Gastroesophageal sphincter (tissue), 4 donors: Measurements from ENCODE around the gene AP2B1. TPM values are rescaled to one million over a fixed set of nuclear protein-coding genes. Genes with fewer than 3 reads are reported as not detected.
"Not testable (repeated sequence)": the region's sequence is repeated elsewhere in the genome, so short reads cannot be mapped to it uniquely, and the experiment has no call there.

ENCODE experiments used
- ATAC-seq: fragments of 150-250 bp; one replicate; pipeline ENCODE4 v1.9.1; 2016; ENCODE audit warnings: mild to moderate bottlenecking, moderate library complexity
- H3K27ac ChIP-seq, 4 donors: fragments of 200-600 bp; sonication (generic) in 3 of 4; 1 replicate in 3 of 4; 2 replicates in 1 of 4; pipeline ENCODE4 v1.5.1; 2016 to 2019
- H3K27me3 ChIP-seq: fragments of 200-600 bp; sonication (generic); one replicate; pipeline ENCODE4 v1.5.1; 2019
- H3K36me3 ChIP-seq, 2 donors: fragments of 200-600 bp; sonication (generic); one replicate each; pipeline ENCODE4 v1.5.1; 2019; ENCODE audit warnings: control low read depth in 1 of 2
- H3K4me1 ChIP-seq, 3 donors: fragments of 200-600 bp; sonication (generic); 1 replicate in 2 of 3; 2 replicates in 1 of 3; pipeline ENCODE4 v1.5.1; 2016 to 2019; ENCODE audit warnings: control low read depth in 2 of 3
- H3K4me3 ChIP-seq, 2 donors: fragments of 200-600 bp; sonication (generic); one replicate each; pipeline ENCODE4 v1.5.1; 2019; ENCODE audit warnings: mild to moderate bottlenecking in 1 of 2, moderate library complexity in 1 of 2
- H3K9me3 ChIP-seq, 3 donors: fragments of 200-600 bp; sonication (generic); one replicate each; pipeline ENCODE4 v1.5.1; 2017 to 2019; ENCODE audit warnings: control low read depth in 2 of 3
- CTCF ChIP-seq, 4 experiments: fragments of 200-600 bp in 2 of 4; fragments of 450-650 bp in 2 of 4; sonication (generic) in 1 of 4; IDR thresholded peaks; one replicate each; pipeline ENCODE4 v1.5.1; 2017 to 2019; ENCODE audit warnings: antibody characterized with exemption in 4 of 4, mild to moderate bottlenecking in 2 of 4, moderate library complexity in 2 of 4
- EP300 ChIP-seq: sonication (generic); formaldehyde crosslinking; IDR thresholded peaks from one replicate; pipeline ENCODE4 v1.6.1; 2017; ENCODE audit warnings: antibody characterized with exemption, mild to moderate bottlenecking
- POLR2A ChIP-seq, 2 donors: fragments of 450-650 bp; IDR thresholded peaks; one replicate each; pipeline ENCODE4 v1.6.1; 2017; ENCODE audit warnings: antibody characterized with exemption in 2 of 2, mild to moderate bottlenecking in 2 of 2, moderate library complexity in 1 of 2
- POLR2AphosphoS5 ChIP-seq: sonication (generic); formaldehyde crosslinking; IDR thresholded peaks from one replicate; pipeline ENCODE4 v1.6.1; 2017; ENCODE audit warnings: antibody characterized with exemption
- WGBS, 2 donors: methylation state at CpG; one replicate each; pipeline ENCODE4 v1.1.5; 2018; ENCODE audit warnings: low coverage in 1 of 2; 5-methylcytosine and 5-hydroxymethylcytosine counted together
- total RNA-seq, 4 donors: library from RNA; depleted of rRNA; stranded (reverse); fragments of >200 nt; gene quantifications; one replicate each; pipeline ENCODE4 v1.1.0, GENCODE V29; 2016

AP2B1 gene
- total RNA-seq, 4 donors from 2014 or later, result 104 to 383 (median 185) TPM

GRCh38 chr17:35559495-35560210 is 27.5 kb upstream of the AP2B1 start:
- TF ChIP-seq POLR2AphosphoS5, result no peak
- no peak for TF ChIP-seq CTCF (IDR thresholded peaks at IDR 0.05)
- TF ChIP-seq POLR2A (IDR thresholded peaks at IDR 0.05), result no peak
- TF ChIP-seq EP300, result no peak
- 43 to 50% methylated on average over 2 of the region's 2 CpGs for WGBS, 2 donors
- Histone ChIP-seq H3K36me3 (no peaks in the 10 kb centered on the region), H3K4me3 (no peak overlapping the region), H3K27me3 (peaks cover 55% of the 10 kb centered on the region), H3K27ac (no peak overlapping the region), H3K4me1 (no peaks in the 10 kb centered on the region), H3K9me3 (no peaks in the 10 kb centered on the region)
- no peak for ATAC-seq

- no peak for TF ChIP-seq CTCF (IDR thresholded peaks at IDR 0.05)
- no peak for TF ChIP-seq POLR2A (IDR thresholded peaks at IDR 0.05)
- no peak for TF ChIP-seq POLR2AphosphoS5
- no peak for TF ChIP-seq EP300
- WGBS, 2 donors, result 39 to 54% methylated on average over 2 to 3 of the region's 3 CpGs
- no peaks in the 10 kb centered on the region for H3K4me1 ChIP-seq
- no peak for ATAC-seq
- no peaks in the 10 kb centered on the region for H3K9me3 ChIP-seq
- no peaks in the 10 kb centered on the region for H3K36me3 ChIP-seq
- H3K27me3 ChIP-seq, result peaks cover 50% of the 10 kb centered on the region
- no peak within 1 kb of the TSS for H3K4me3 ChIP-seq
- no peak within 1 kb of the TSS for H3K27ac ChIP-seq
Observed at GRCh38 chr17:35560703-35561102, 26.4 kb upstream of the AP2B1 start, which contains the start of gene SLFN14. Gene SLFN14 (minus strand): TSS chr17:35560819. CDS start chr17:35558062, 2,757 bp downstream.

GRCh38 chr17:35563181-35563580 is 23.9 kb upstream of the AP2B1 start:
- not testable (repeated sequence) for H3K27ac ChIP-seq, H3K4me1 ChIP-seq, ATAC-seq, H3K4me3 ChIP-seq, H3K36me3 ChIP-seq, H3K9me3 ChIP-seq
- H3K27me3 ChIP-seq, result peaks cover 26% of the 10 kb centered on the region
- WGBS, 2 donors, result 85% methylated on average over 13 to 16 of the region's 16 CpGs

GRCh38 chr17:35566968-35567367 is 20.2 kb upstream of the AP2B1 start:
- peak overlapping the region in 1 of 4 donors; percentile 82 for H3K27ac ChIP-seq
- no peak for ATAC-seq
- H3K9me3 ChIP-seq, result no peaks in the 10 kb centered on the region
- no peaks in the 10 kb centered on the region for H3K36me3 ChIP-seq
- H3K27me3 ChIP-seq, result peaks cover 9% of the 10 kb centered on the region
- no peak for TF ChIP-seq POLR2A (IDR thresholded peaks at IDR 0.05)
- peaks cover 0 to 35% (median 19%) of the 10 kb centered on the region in 3 donors for H3K4me1 ChIP-seq
- 80% methylated on average over 3 to 4 of the region's 11 CpGs for WGBS, 2 donors
- H3K4me3 ChIP-seq, result peak overlapping the region in 1 of 2 donors; percentile 68

GRCh38 chr17:35568561-35568960 is 18.6 kb upstream of the AP2B1 start:
- Histone ChIP-seq H3K9me3 (no peaks in the 10 kb centered on the region), H3K4me3 (peak overlapping the region; percentile 68 to 85), H3K27me3 (no peaks in the 10 kb centered on the region), H3K4me1 (peaks cover 0 to 35% (median 19%) of the 10 kb centered on the region in 3 donors), H3K36me3 (peaks cover 0 to 6% of the 10 kb centered on the region in 2 donors), H3K27ac (peak overlapping the region; percentile 73 to 88 (median 81))
- WGBS, 2 donors, result 17 to 34% methylated on average over 12 to 13 of the region's 15 CpGs
- TF ChIP-seq CTCF (IDR thresholded peaks at IDR 0.05) (no peak), EP300 (no peak), POLR2AphosphoS5 (no peak), POLR2A (IDR thresholded peaks at IDR 0.05) (no peak)
- no peak for ATAC-seq

- peaks cover 0 to 14% of the 10 kb centered on the region in 2 donors for H3K36me3 ChIP-seq
- no peaks in the 10 kb centered on the region for H3K9me3 ChIP-seq
- H3K4me3 ChIP-seq, result no peak overlapping the region
- no peak overlapping the region for H3K27ac ChIP-seq
- 79 to 94% methylated on average over 2 of the region's 2 CpGs for WGBS, 2 donors
- no peaks in the 10 kb centered on the region for H3K27me3 ChIP-seq
- ATAC-seq, result no peak
- TF ChIP-seq POLR2A (IDR thresholded peaks at IDR 0.05) (no peak), EP300 (no peak), POLR2AphosphoS5 (no peak)
- H3K4me1 ChIP-seq, result peaks cover 0 to 35% (median 19%) of the 10 kb centered on the region in 3 donors
Observed at GRCh38 chr17:35569405-35569804, 17.7 kb upstream of the AP2B1 start.
